Colonic mucosa (tissue), 4 donors: ENCODE results near the gene RPS4Y1. TPM values are rescaled to one million over a fixed set of nuclear protein-coding genes. Genes with fewer than 3 reads are reported as not detected.

Source experiments
- DNase-seq: peaks from one replicate; pipeline ENCODE4 v3.0.0-alpha.2; 2020
- H3K27ac ChIP-seq: fragments of 200-600 bp; one replicate; pipeline ENCODE4 v1.8.0; 2021
- H3K27me3 ChIP-seq: fragments of 200-600 bp; one replicate; pipeline ENCODE4 v1.8.0; 2021
- H3K36me3 ChIP-seq: fragments of 200-600 bp; one replicate; pipeline ENCODE4 v1.8.0; 2021
- H3K4me1 ChIP-seq: fragments of 200-600 bp; one replicate; pipeline ENCODE4 v1.8.0; 2021; ENCODE audit warnings: mild to moderate bottlenecking
- H3K4me3 ChIP-seq: fragments of 200-600 bp; one replicate; pipeline ENCODE4 v1.8.0; 2021
- H3K9ac ChIP-seq, 2 donors: one replicate each; pipeline ENCODE4 v1.7.0; 2013; ENCODE audit warnings: control low read depth in 2 of 2, low read depth in 2 of 2, low read length in 2 of 2
- H3K9me3 ChIP-seq: fragments of 200-600 bp; one replicate; pipeline ENCODE4 v1.8.0; 2021
- intact Hi-C: fragments of 100-400 bp; cut with DNase I; formaldehyde crosslinking; loops from one replicate; pipeline ENCODE4 v1.14.1; 2022
- total RNA-seq, 2 donors: library from RNA; stranded (reverse); fragmentation: NEBNext Ultra II Directional in 1 of 2; extraction: Animal tissue kit (Norgen Biotek cat#: 25700) in 1 of 2; gene quantifications; one replicate each; pipeline ENCODE4 v1.2.1, GENCODE V29; 2021
- TF ChIP-seq, protein P1 (sequence below): fragments of 200-600 bp; IDR thresholded peaks from one replicate; pipeline ENCODE4 v1.8.0; 2022; ENCODE audit warnings: antibody characterized with exemption, mild to moderate bottlenecking
- donor health status: healthy.
- donor health status: DM: no; HTN: no; CAD: no.
- donor health status: DM: no; HTN: no; CAD: no.

RPS4Y1 gene
- total RNA-seq, 2 donors from 2014 or later = 1.9 TPM; not detected in 1

DNA sequence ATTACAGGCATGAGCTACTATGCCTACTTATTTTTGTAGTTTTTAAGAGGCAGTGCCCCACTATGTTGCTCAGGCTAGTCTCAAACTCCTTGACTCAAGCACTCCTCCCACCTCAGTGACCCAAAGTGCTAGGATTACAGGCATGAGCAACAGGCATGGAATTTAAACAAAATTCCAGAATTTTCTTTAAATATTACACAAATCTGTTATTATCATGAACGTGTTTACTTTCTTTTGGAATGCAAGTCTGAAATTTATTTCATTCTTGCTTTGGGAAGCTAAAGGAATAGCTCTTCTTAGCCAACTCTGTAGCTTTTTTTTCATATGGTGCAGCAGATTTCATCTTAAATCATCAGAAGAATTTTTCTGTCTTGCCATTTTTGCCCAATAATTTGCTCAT lies 66.0 kb downstream of the RPS4Y1 start:
- intact Hi-C loops = no loop called here
- no peaks in the 10 kb centered on the region for H3K27me3 ChIP-seq
- H3K27ac ChIP-seq = no peak overlapping the region
- TF ChIP-seq, protein P1, sequence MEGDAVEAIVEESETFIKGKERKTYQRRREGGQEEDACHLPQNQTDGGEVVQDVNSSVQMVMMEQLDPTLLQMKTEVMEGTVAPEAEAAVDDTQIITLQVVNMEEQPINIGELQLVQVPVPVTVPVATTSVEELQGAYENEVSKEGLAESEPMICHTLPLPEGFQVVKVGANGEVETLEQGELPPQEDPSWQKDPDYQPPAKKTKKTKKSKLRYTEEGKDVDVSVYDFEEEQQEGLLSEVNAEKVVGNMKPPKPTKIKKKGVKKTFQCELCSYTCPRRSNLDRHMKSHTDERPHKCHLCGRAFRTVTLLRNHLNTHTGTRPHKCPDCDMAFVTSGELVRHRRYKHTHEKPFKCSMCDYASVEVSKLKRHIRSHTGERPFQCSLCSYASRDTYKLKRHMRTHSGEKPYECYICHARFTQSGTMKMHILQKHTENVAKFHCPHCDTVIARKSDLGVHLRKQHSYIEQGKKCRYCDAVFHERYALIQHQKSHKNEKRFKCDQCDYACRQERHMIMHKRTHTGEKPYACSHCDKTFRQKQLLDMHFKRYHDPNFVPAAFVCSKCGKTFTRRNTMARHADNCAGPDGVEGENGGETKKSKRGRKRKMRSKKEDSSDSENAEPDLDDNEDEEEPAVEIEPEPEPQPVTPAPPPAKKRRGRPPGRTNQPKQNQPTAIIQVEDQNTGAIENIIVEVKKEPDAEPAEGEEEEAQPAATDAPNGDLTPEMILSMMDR = no peak
- H3K4me3 ChIP-seq = no peak overlapping the region
- no peaks in the 10 kb centered on the region for H3K36me3 ChIP-seq
- no peak for DNase-seq
- no peak overlapping the region for H3K9ac ChIP-seq
- H3K9me3 ChIP-seq = no peaks in the 10 kb centered on the region
- no peaks in the 10 kb centered on the region for H3K4me1 ChIP-seq

DNA sequence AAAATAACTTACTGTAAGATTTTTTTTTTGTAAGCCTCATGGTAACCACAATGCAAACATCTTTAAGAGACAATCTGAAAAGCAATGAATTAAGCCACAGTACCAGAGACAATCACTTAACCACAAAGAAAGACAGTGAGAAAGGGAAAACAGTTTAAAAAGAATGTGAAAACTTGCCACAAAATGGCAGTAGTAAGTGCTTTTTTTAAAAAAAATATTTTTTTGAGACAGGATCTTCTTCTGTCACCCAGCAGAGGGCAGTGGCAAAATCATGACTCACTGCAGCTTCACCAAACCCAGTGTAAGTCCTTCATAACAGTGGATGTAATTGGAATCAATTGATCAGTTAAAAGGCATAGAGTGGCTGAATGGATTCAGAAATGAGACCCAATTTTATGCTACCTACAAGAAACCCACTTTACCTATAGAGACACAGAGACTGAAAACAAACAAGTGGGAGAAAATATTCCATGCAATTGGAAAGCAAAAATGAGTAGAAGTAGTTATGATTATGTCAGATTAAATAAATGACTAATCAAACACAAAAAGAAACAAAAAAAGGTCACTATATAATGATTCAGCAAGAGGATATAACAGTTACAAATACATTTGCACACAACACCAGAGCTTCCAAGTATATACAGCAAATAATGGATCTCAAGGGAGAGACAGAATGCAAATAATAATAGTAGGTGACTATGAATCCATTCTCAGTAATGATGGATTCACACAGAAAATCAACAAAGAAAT lies 71.8 kb downstream of the RPS4Y1 start:
- Histone ChIP-seq H3K27me3 (no peaks in the 10 kb centered on the region), H3K9ac (no peak overlapping the region), H3K4me3 (no peak overlapping the region), H3K9me3 (no peaks in the 10 kb centered on the region), H3K36me3 (no peaks in the 10 kb centered on the region), H3K27ac (no peak overlapping the region), H3K4me1 (no peaks in the 10 kb centered on the region)
- TF ChIP-seq, protein P1 = no peak
- intact Hi-C loops = no loop called here
- no peak for DNase-seq

Other genes with a start within 250 kb of the RPS4Y1 start
- not detected for gene SRY, start 53.9 kb upstream of the RPS4Y1 start, total RNA-seq
- under 1 TPM in 1 of 2 donors, not detected in 1; 0.35 TPM for gene ZFY, start 93.8 kb downstream of the RPS4Y1 start, total RNA-seq